ENCODE data around the gene NKX2-4. TPM values are rescaled to one million over a fixed set of nuclear protein-coding genes. Genes with fewer than 3 reads are reported as not detected.

Gene NKX2-4
- total RNA-seq, 1 donor from 2014 or later = not detected

GRCh38 chr20:21436205-21436604, 38.9 kb upstream of the NKX2-4 start:
- Histone ChIP-seq H3K79me2 (ENCODE audit: insufficient read depth, low read length) (no peaks in the 10 kb centered on the region), H3K4me3 (ENCODE audit: insufficient read depth, low read depth, low read length) (peak overlapping the region; percentile 14), H4K20me1 (ENCODE audit: insufficient read depth, low read length) (no peaks in the 10 kb centered on the region), H3K27me3 (ENCODE audit: insufficient read depth, low read length) (no peaks in the 10 kb centered on the region), H3K27ac (ENCODE audit: low read depth, low read length) (peak overlapping the region; percentile 76), H3K36me3 (ENCODE audit: insufficient read depth, low read length) (no peaks in the 10 kb centered on the region), H2AFZ (ENCODE audit: low read depth, low read length) (no peak overlapping the region), H3K4me1 (ENCODE audit: insufficient read depth, low read length) (peaks cover 22% of the 10 kb centered on the region), H3K9ac (ENCODE audit: low read length) (peak overlapping the region; percentile 24), H3K4me2 (ENCODE audit: low read length) (peak overlapping the region; percentile 71), H3K9me3 (ENCODE audit: insufficient read depth, low read depth, low read length) (no peaks in the 10 kb centered on the region)
- H3K36me3 Mint-ChIP-seq (ENCODE audit: low read depth, unreplicated experiment) = no peaks in the 10 kb centered on the region
- peak; percentile 95 for DNase-seq (ENCODE audit: low read depth)
- no peaks in the 10 kb centered on the region for H3K27me3 Mint-ChIP-seq (ENCODE audit: low read depth, unreplicated experiment)
- peak overlapping the region; percentile 94 for H3K27ac Mint-ChIP-seq (ENCODE audit: unreplicated experiment)
- no peak overlapping the region for H3K4me3 Mint-ChIP-seq (ENCODE audit: unreplicated experiment)
- peaks cover 25% of the 10 kb centered on the region for H3K4me1 Mint-ChIP-seq (ENCODE audit: low read depth, unreplicated experiment)
- no peak for TF ChIP-seq EZH2 (IDR thresholded peaks at IDR 0.05; ENCODE audit: insufficient read depth, low read length)
- TF ChIP-seq, protein P1, sequence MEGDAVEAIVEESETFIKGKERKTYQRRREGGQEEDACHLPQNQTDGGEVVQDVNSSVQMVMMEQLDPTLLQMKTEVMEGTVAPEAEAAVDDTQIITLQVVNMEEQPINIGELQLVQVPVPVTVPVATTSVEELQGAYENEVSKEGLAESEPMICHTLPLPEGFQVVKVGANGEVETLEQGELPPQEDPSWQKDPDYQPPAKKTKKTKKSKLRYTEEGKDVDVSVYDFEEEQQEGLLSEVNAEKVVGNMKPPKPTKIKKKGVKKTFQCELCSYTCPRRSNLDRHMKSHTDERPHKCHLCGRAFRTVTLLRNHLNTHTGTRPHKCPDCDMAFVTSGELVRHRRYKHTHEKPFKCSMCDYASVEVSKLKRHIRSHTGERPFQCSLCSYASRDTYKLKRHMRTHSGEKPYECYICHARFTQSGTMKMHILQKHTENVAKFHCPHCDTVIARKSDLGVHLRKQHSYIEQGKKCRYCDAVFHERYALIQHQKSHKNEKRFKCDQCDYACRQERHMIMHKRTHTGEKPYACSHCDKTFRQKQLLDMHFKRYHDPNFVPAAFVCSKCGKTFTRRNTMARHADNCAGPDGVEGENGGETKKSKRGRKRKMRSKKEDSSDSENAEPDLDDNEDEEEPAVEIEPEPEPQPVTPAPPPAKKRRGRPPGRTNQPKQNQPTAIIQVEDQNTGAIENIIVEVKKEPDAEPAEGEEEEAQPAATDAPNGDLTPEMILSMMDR (IDR thresholded peaks at IDR 0.05; ENCODE audit: insufficient read depth, low read depth, low read length) = no peak
- H3K9me3 Mint-ChIP-seq (ENCODE audit: unreplicated experiment) = no peaks in the 10 kb centered on the region
- FAIRE-seq = peak; percentile 95

DNA sequence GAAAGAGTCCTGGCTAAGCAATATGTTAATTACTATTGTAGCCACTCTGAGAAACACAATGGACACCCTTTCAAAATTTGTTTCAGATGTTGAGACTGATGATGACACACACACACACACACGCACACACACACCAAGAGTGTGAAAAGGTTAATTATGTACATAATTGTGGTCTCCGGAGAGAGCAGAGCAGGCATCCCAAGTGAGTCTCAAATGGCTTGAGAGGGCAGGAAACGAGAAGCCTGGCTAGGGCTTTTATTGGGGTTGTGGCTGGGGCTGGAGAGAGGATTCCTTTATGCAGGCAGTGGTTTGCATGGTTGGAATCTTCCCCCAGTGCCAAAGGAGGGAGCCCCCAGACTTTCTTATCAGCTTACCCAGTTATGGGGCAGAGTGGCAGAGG, 38.2 kb upstream of the NKX2-4 start:
- H3K36me3 Mint-ChIP-seq (ENCODE audit: low read depth, unreplicated experiment) = no peaks in the 10 kb centered on the region
- DNase-seq (ENCODE audit: low read depth) (peak; percentile 49), FAIRE-seq (peak; percentile 63)
- H3K27ac Mint-ChIP-seq (ENCODE audit: unreplicated experiment) = peak overlapping the region; percentile 92
- H4K20me1 ChIP-seq (ENCODE audit: insufficient read depth, low read length) = no peaks in the 10 kb centered on the region
- H3K27me3 Mint-ChIP-seq (ENCODE audit: low read depth, unreplicated experiment) = no peaks in the 10 kb centered on the region
- no peaks in the 10 kb centered on the region for H3K36me3 ChIP-seq (ENCODE audit: insufficient read depth, low read length)
- peaks cover 25% of the 10 kb centered on the region for H3K4me1 Mint-ChIP-seq (ENCODE audit: low read depth, unreplicated experiment)
- no peaks in the 10 kb centered on the region for H3K9me3 ChIP-seq (ENCODE audit: insufficient read depth, low read depth, low read length)
- no peak overlapping the region for H3K4me3 Mint-ChIP-seq (ENCODE audit: unreplicated experiment)
- H3K4me1 ChIP-seq (ENCODE audit: insufficient read depth, low read length) = peaks cover 22% of the 10 kb centered on the region
- H3K4me3 ChIP-seq (ENCODE audit: insufficient read depth, low read depth, low read length) = no peak overlapping the region
- no peaks in the 10 kb centered on the region for H3K79me2 ChIP-seq (ENCODE audit: insufficient read depth, low read length)
- no peaks in the 10 kb centered on the region for H3K27me3 ChIP-seq (ENCODE audit: insufficient read depth, low read length)
- no peaks in the 10 kb centered on the region for H3K9me3 Mint-ChIP-seq (ENCODE audit: unreplicated experiment)
- peak overlapping the region; percentile 62 for H3K4me2 ChIP-seq (ENCODE audit: low read length)
- peak overlapping the region; percentile 76 for H3K27ac ChIP-seq (ENCODE audit: low read depth, low read length)
- no peak for TF ChIP-seq EZH2 (IDR thresholded peaks at IDR 0.05; ENCODE audit: insufficient read depth, low read length)
- TF ChIP-seq, protein P1 (IDR thresholded peaks at IDR 0.05; ENCODE audit: insufficient read depth, low read depth, low read length) = no peak
- peak overlapping the region; percentile 14 for H3K9ac ChIP-seq (ENCODE audit: low read length)
- peak overlapping the region; percentile 1 for H2AFZ ChIP-seq (ENCODE audit: low read depth, low read length)

- FAIRE-seq = no peak
- Histone ChIP-seq H3K27me3 (ENCODE audit: insufficient read depth, low read length) (no peaks in the 10 kb centered on the region), H2AFZ (ENCODE audit: low read depth, low read length) (no peak overlapping the region)
These were observed 36.1 kb upstream of the NKX2-4 start for GRCh38 chr20:21433329-21433890.

More at GRCh38 chr20:21433329-21433890, 36.1 kb upstream of the NKX2-4 start:
- Histone ChIP-seq H3K4me1 (ENCODE audit: insufficient read depth, low read length) (peaks cover 22% of the 10 kb centered on the region), H3K27ac (ENCODE audit: low read depth, low read length) (no peak overlapping the region), H4K20me1 (ENCODE audit: insufficient read depth, low read length) (no peaks in the 10 kb centered on the region), H3K9me3 (ENCODE audit: insufficient read depth, low read depth, low read length) (no peaks in the 10 kb centered on the region), H3K36me3 (ENCODE audit: insufficient read depth, low read length) (no peaks in the 10 kb centered on the region), H3K9ac (ENCODE audit: low read length) (no peak overlapping the region), H3K79me2 (ENCODE audit: insufficient read depth, low read length) (no peaks in the 10 kb centered on the region), H3K4me2 (ENCODE audit: low read length) (peak overlapping the region; percentile 19), H3K4me3 (ENCODE audit: insufficient read depth, low read depth, low read length) (no peak overlapping the region)
- H3K9me3 Mint-ChIP-seq (ENCODE audit: unreplicated experiment) = peaks cover 2% of the 10 kb centered on the region
- peaks cover 25% of the 10 kb centered on the region for H3K4me1 Mint-ChIP-seq (ENCODE audit: low read depth, unreplicated experiment)
- H3K36me3 Mint-ChIP-seq (ENCODE audit: low read depth, unreplicated experiment) = no peaks in the 10 kb centered on the region
- no peaks in the 10 kb centered on the region for H3K27me3 Mint-ChIP-seq (ENCODE audit: low read depth, unreplicated experiment)
- DNase-seq (ENCODE audit: low read depth) = peak; percentile 36
- TF ChIP-seq EZH2 (IDR thresholded peaks at IDR 0.05; ENCODE audit: insufficient read depth, low read length) = no peak
- TF ChIP-seq, protein P1 (IDR thresholded peaks at IDR 0.05; ENCODE audit: insufficient read depth, low read depth, low read length) = no peak
- peak overlapping the region; percentile 42 for H3K27ac Mint-ChIP-seq (ENCODE audit: unreplicated experiment)
- H3K4me3 Mint-ChIP-seq (ENCODE audit: unreplicated experiment) = no peak overlapping the region

Measured in astrocyte (in vitro differentiated cells and primary cell).